ENCODE data around the gene PLXNB2.

PLXNB2 gene

DNA sequence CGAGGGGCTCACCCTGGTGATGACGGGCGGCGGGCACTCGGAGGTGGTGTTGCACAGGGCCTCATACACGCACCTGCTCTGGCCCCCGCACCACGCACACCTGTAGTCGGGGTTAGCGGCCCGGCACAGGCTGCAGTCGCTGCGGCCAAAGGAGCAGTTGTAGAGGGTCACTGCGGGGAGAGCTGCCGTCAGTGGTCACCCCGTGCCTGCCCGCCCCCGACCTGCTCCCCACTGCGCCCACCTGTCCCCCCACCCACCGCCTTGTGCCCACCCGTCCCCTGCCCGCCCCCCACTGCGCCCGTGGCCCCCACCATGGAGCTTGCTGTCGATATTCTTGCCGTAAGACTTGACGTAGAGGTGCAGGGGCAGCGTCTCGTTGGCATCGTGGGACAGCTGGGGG lies 23.6 kb downstream of the PLXNB2 start:
- Histone ChIP-seq H3K27ac (ENCODE audit: low read length) (no peak overlapping the region), H4K20me1 (ENCODE audit: insufficient read depth, low read length) (no peaks in the 10 kb centered on the region), H3K4me3 (ENCODE audit: low read length) (no peak overlapping the region), H3K4me2 (ENCODE audit: low read length) (no peak overlapping the region), H3K9ac (ENCODE audit: low read length) (no peak overlapping the region), H3K4me1 (ENCODE audit: low read length) (no peaks in the 10 kb centered on the region), H3K9me3 (ENCODE audit: insufficient read depth, low read length) (no peaks in the 10 kb centered on the region), H2AFZ (ENCODE audit: low read depth, low read length) (no peak overlapping the region), H3K36me3 (replicated peaks; ENCODE audit: low read depth, low read length) (peaks cover 3% of the 10 kb centered on the region), H3K79me2 (ENCODE audit: low read length) (no peaks in the 10 kb centered on the region), H3K27me3 (ENCODE audit: low read depth, low read length) (no peaks in the 10 kb centered on the region)
- TF ChIP-seq EZH2phosphoT487 (IDR thresholded peaks at IDR 0.05; ENCODE audit: low read depth) (no peak), CTCF (IDR thresholded peaks at IDR 0.05; ENCODE audit: low read depth, low read length) (no peak)

DNA sequence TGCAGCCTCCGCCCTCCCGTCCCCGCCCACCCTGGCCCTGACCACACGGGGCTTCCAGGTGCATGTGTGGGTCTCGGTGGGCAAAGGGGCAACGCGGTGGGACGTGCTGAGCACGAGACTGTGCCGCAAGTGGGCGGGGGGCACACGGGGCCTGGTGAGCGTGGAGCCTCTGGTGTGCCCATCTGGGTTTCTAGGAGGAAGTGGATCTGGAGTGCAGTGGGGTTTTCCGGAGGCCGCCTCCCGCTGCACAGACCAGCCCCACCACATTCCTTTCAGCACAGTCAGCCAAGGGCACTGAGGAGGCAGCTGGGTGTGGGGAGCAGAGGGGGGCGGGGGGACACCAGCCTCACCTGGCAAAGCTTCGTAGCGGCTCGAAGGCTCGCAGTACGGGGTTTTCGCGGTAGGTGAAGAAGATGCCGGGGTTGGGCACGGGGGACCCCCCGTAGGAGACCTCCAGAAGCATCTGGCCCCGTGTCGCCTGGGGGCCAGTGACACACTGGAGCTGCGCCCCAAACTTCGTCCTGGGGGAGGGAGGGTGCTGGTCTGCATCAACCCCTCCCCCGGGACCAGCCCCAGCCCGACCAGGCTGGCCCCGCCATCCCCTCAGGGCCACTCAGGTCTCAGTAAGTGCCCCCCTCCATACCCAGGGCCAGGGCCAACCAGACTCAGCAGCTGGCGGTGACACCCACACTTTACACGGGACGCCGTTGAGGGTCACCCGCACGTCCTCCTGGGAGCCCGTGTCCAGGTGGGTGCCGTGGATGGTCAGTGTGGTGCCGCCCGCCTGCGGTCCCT lies 24.9 kb downstream of the PLXNB2 start:
- no peaks in the 10 kb centered on the region for H3K79me2 ChIP-seq (ENCODE audit: low read length)
- H3K4me2 ChIP-seq (ENCODE audit: low read length), result no peak overlapping the region
- H4K20me1 ChIP-seq (ENCODE audit: insufficient read depth, low read length), result no peaks in the 10 kb centered on the region
- peaks cover 3% of the 10 kb centered on the region for H3K36me3 ChIP-seq (replicated peaks; ENCODE audit: low read depth, low read length)
- H3K27me3 ChIP-seq (ENCODE audit: low read depth, low read length), result no peaks in the 10 kb centered on the region
- no peaks in the 10 kb centered on the region for H3K9me3 ChIP-seq (ENCODE audit: insufficient read depth, low read length)
- H3K9ac ChIP-seq (ENCODE audit: low read length), result no peak overlapping the region
- H3K27ac ChIP-seq (ENCODE audit: low read length), result no peak overlapping the region
- TF ChIP-seq CTCF (IDR thresholded peaks at IDR 0.05; ENCODE audit: low read depth, low read length) (no peak), EZH2phosphoT487 (IDR thresholded peaks at IDR 0.05; ENCODE audit: low read depth) (no peak)
- no peak overlapping the region for H2AFZ ChIP-seq (ENCODE audit: low read depth, low read length)
- H3K4me1 ChIP-seq (ENCODE audit: low read length), result no peaks in the 10 kb centered on the region
- H3K4me3 ChIP-seq (ENCODE audit: low read length), result no peak overlapping the region

- Histone ChIP-seq H2AFZ (ENCODE audit: low read depth, low read length) (no peak overlapping the region), H3K9me3 (ENCODE audit: insufficient read depth, low read length) (no peaks in the 10 kb centered on the region), H3K36me3 (replicated peaks; ENCODE audit: low read depth, low read length) (peaks cover 3% of the 10 kb centered on the region), H3K4me3 (ENCODE audit: low read length) (no peak overlapping the region), H3K9ac (ENCODE audit: low read length) (no peak overlapping the region), H3K27me3 (ENCODE audit: low read depth, low read length) (no peaks in the 10 kb centered on the region), H4K20me1 (ENCODE audit: insufficient read depth, low read length) (no peaks in the 10 kb centered on the region), H3K27ac (ENCODE audit: low read length) (no peak overlapping the region), H3K79me2 (ENCODE audit: low read length) (no peaks in the 10 kb centered on the region), H3K4me1 (ENCODE audit: low read length) (no peaks in the 10 kb centered on the region), H3K4me2 (ENCODE audit: low read length) (no peak overlapping the region)
- TF ChIP-seq CTCF (IDR thresholded peaks at IDR 0.05; ENCODE audit: low read depth, low read length) (no peak), EZH2phosphoT487 (IDR thresholded peaks at IDR 0.05; ENCODE audit: low read depth) (no peak)
These were observed 25.5 kb downstream of the PLXNB2 start for GRCh38 chr22:50281957-50282356.

DNA sequence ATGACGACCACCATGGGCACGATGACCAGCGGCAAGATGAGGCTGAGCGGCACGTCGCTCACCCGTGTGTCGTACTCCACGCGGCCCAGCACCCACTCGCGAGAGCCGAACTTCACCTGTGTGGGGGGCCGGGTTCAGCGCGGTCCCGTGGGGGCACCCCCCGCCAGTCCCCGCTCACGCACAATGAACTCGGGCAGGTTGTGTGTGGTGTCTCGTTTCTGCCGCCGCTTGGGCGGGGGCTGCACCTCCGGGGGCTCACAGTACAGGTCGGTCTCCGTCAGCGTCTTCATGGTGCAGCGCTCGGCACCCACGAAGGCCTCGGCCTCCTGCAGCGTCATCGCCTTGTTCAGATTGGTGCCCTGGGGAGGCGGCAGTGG lies 26.1 kb downstream of the PLXNB2 start:
- Histone ChIP-seq H3K4me1 (ENCODE audit: low read length) (0 out of 2 replicates have a peak, but pooled peaks cover 4% of the 10 kb centered on the region), H3K4me3 (ENCODE audit: low read length) (no peak overlapping the region), H2AFZ (ENCODE audit: low read depth, low read length) (no peak overlapping the region), H3K9me3 (ENCODE audit: insufficient read depth, low read length) (no peaks in the 10 kb centered on the region), H3K79me2 (ENCODE audit: low read length) (no peaks in the 10 kb centered on the region), H4K20me1 (ENCODE audit: insufficient read depth, low read length) (0 out of 2 replicates have a peak, but pooled peaks cover 2% of the 10 kb centered on the region), H3K4me2 (ENCODE audit: low read length) (no peak overlapping the region), H3K36me3 (replicated peaks; ENCODE audit: low read depth, low read length) (peaks cover 6% of the 10 kb centered on the region), H3K27ac (ENCODE audit: low read length) (no peak overlapping the region), H3K9ac (ENCODE audit: low read length) (no peak overlapping the region), H3K27me3 (ENCODE audit: low read depth, low read length) (no peaks in the 10 kb centered on the region)
- TF ChIP-seq EZH2phosphoT487 (IDR thresholded peaks at IDR 0.05; ENCODE audit: low read depth), result no peak
- TF ChIP-seq CTCF (IDR thresholded peaks at IDR 0.05; ENCODE audit: low read depth, low read length), result no peak

All from OCI-LY3 (cell line).